ENCODE data around the gene CAMTA1. TPM values are rescaled to one million over a fixed set of nuclear protein-coding genes. Genes with fewer than 3 reads are reported as not detected.

Gene CAMTA1
- polyA plus RNA-seq, 1 donor from 2014 or later, result 162 TPM

- Histone ChIP-seq H3K9me2 (ENCODE audit: insufficient read depth, low read length) (no peaks in the 10 kb centered on the region), H3K9me3 (ENCODE audit: low read length) (no peaks in the 10 kb centered on the region), H3K4me3 (ENCODE audit: low read length) (peak overlapping the region; percentile 60), H3K36me3 (ENCODE audit: insufficient read depth, low read length) (no peaks in the 10 kb centered on the region), H3F3A (ENCODE audit: insufficient read depth, low read length, poor library complexity, severe bottlenecking) (peaks cover 20% of the 10 kb centered on the region), H4K20me1 (ENCODE audit: insufficient read depth) (no peaks in the 10 kb centered on the region), H3K9ac (ENCODE audit: low read length) (peak overlapping the region; percentile 95), H3K79me2 (replicated peaks; ENCODE audit: insufficient read depth, low read length) (no peaks in the 10 kb centered on the region), H3K4me2 (ENCODE audit: low read length) (peak overlapping the region; percentile 57), H3K27ac (ENCODE audit: low read length) (peak overlapping the region; percentile 100), H2AFZ (ENCODE audit: low read depth, low read length) (no peak overlapping the region), H3K27me3 (ENCODE audit: insufficient read depth, low read depth, low read length) (no peaks in the 10 kb centered on the region)
- TF ChIP-seq TAF1 (IDR thresholded peaks at IDR 0.05; ENCODE audit: low read depth) (peak; percentile 45), POLR2AphosphoS5 (IDR thresholded peaks at IDR 0.05) (no peak)
Observed at GRCh38 chr1:7670334-7671145, 885.3 kb downstream of the CAMTA1 start.

DNA sequence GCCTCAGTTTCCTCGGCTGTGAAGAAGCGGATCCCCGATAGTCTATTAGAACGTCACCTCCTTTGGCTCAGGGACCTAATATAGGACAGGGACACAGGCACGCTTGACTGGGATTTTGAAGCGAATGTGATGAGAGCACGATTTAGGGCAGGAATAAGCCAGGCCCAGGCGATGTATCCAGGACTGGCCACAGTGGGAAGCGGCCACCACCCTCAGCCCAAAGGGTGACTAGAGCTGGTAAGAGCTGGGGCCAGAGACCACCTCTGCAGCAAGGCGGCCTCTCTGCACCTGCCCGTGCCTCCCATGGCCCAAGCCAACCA is 885.9 kb downstream of the CAMTA1 start:
- TF ChIP-seq TAF1 (IDR thresholded peaks at IDR 0.05; ENCODE audit: low read depth) (no peak), MXI1 (conservative IDR thresholded peaks at IDR 0.05; ENCODE audit: poor library complexity, severe bottlenecking) (no peak), POLR2AphosphoS5 (IDR thresholded peaks at IDR 0.05) (no peak), SMC3 (conservative IDR thresholded peaks at IDR 0.05; ENCODE audit: poor library complexity) (no peak), RAD21 (conservative IDR thresholded peaks at IDR 0.05) (no peak), EP300 (conservative IDR thresholded peaks at IDR 0.05; ENCODE audit: poor library complexity, severe bottlenecking) (no peak), EZH2 (IDR thresholded peaks at IDR 0.05; ENCODE audit: borderline replicate concordance, insufficient read depth, low read length, poor library complexity, severe bottlenecking) (no peak), CTCF (IDR thresholded peaks at IDR 0.05; ENCODE audit: poor library complexity, severe bottlenecking) (no peak)
- TF ChIP-seq, protein P1, sequence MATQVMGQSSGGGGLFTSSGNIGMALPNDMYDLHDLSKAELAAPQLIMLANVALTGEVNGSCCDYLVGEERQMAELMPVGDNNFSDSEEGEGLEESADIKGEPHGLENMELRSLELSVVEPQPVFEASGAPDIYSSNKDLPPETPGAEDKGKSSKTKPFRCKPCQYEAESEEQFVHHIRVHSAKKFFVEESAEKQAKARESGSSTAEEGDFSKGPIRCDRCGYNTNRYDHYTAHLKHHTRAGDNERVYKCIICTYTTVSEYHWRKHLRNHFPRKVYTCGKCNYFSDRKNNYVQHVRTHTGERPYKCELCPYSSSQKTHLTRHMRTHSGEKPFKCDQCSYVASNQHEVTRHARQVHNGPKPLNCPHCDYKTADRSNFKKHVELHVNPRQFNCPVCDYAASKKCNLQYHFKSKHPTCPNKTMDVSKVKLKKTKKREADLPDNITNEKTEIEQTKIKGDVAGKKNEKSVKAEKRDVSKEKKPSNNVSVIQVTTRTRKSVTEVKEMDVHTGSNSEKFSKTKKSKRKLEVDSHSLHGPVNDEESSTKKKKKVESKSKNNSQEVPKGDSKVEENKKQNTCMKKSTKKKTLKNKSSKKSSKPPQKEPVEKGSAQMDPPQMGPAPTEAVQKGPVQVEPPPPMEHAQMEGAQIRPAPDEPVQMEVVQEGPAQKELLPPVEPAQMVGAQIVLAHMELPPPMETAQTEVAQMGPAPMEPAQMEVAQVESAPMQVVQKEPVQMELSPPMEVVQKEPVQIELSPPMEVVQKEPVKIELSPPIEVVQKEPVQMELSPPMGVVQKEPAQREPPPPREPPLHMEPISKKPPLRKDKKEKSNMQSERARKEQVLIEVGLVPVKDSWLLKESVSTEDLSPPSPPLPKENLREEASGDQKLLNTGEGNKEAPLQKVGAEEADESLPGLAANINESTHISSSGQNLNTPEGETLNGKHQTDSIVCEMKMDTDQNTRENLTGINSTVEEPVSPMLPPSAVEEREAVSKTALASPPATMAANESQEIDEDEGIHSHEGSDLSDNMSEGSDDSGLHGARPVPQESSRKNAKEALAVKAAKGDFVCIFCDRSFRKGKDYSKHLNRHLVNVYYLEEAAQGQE (IDR thresholded peaks at IDR 0.05; ENCODE audit: borderline replicate concordance), result no peak
- no peaks in the 10 kb centered on the region for H3K9me3 ChIP-seq (ENCODE audit: low read length)
- no peaks in the 10 kb centered on the region for H3K9me2 ChIP-seq (ENCODE audit: insufficient read depth, low read length)
- peaks cover 20% of the 10 kb centered on the region for H3F3A ChIP-seq (ENCODE audit: insufficient read depth, low read length, poor library complexity, severe bottlenecking)
- peak overlapping the region; percentile 57 for H3K4me2 ChIP-seq (ENCODE audit: low read length)
- peak overlapping the region; percentile 100 for H3K27ac ChIP-seq (ENCODE audit: low read length)
- H2AFZ ChIP-seq (ENCODE audit: low read depth, low read length), result no peak overlapping the region
- H3K79me2 ChIP-seq (replicated peaks; ENCODE audit: insufficient read depth, low read length), result no peaks in the 10 kb centered on the region
- H3K4me3 ChIP-seq (ENCODE audit: low read length), result peak overlapping the region; percentile 60
- peak overlapping the region; percentile 95 for H3K9ac ChIP-seq (ENCODE audit: low read length)
- H3K27me3 ChIP-seq (ENCODE audit: insufficient read depth, low read depth, low read length), result no peaks in the 10 kb centered on the region
- no peaks in the 10 kb centered on the region for H4K20me1 ChIP-seq (ENCODE audit: insufficient read depth)
- H3K36me3 ChIP-seq (ENCODE audit: insufficient read depth, low read length), result no peaks in the 10 kb centered on the region

Measured in neural cell (in vitro differentiated cells).